Measurements from ENCODE around the gene SLC66A3.

Gene SLC66A3

DNA sequence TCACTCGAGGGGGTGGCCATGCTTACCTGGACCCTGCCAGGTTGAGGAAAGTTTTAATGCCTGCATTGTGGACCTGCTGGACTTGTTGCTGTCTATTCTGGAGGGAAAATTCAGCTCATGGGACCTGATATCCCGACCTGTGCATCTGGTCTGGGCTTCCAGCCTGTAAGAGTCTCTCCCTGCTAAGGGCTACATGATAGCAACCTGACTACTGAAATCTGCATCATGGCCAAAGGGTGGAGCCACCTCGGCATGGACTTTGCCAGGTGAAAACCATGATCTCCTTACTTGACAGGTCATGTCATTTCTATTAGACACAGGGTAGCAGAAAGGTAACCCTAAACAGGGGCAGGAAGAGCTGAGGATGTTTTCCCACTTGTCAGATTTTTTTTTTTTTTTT is 12.9 kb upstream of the SLC66A3 start:
- H3K4me1 ChIP-seq = no peaks in the 10 kb centered on the region
- 0 out of 2 replicates have a peak, but pooled peaks cover 6% of the 10 kb centered on the region for H3K27me3 ChIP-seq
- no peaks in the 10 kb centered on the region for H3K36me3 ChIP-seq
- no peak overlapping the region for H3K4me3 ChIP-seq (ENCODE audit: low read depth, low read length)
- H3K9me3 ChIP-seq = no peaks in the 10 kb centered on the region
- DNase-seq = no peak
- TF ChIP-seq, protein P1, sequence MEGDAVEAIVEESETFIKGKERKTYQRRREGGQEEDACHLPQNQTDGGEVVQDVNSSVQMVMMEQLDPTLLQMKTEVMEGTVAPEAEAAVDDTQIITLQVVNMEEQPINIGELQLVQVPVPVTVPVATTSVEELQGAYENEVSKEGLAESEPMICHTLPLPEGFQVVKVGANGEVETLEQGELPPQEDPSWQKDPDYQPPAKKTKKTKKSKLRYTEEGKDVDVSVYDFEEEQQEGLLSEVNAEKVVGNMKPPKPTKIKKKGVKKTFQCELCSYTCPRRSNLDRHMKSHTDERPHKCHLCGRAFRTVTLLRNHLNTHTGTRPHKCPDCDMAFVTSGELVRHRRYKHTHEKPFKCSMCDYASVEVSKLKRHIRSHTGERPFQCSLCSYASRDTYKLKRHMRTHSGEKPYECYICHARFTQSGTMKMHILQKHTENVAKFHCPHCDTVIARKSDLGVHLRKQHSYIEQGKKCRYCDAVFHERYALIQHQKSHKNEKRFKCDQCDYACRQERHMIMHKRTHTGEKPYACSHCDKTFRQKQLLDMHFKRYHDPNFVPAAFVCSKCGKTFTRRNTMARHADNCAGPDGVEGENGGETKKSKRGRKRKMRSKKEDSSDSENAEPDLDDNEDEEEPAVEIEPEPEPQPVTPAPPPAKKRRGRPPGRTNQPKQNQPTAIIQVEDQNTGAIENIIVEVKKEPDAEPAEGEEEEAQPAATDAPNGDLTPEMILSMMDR (IDR thresholded peaks at IDR 0.05; ENCODE audit: low read depth, low read length) = no peak

GRCh38 chr2:11142987-11143386 is 12.3 kb upstream of the SLC66A3 start:
- no peaks in the 10 kb centered on the region for H3K36me3 ChIP-seq
- H3K27me3 ChIP-seq = 0 out of 2 replicates have a peak, but pooled peaks cover 6% of the 10 kb centered on the region
- H3K4me1 ChIP-seq = no peaks in the 10 kb centered on the region
- H3K4me3 ChIP-seq (ENCODE audit: low read depth, low read length) = no peak overlapping the region
- TF ChIP-seq, protein P1 (IDR thresholded peaks at IDR 0.05; ENCODE audit: low read depth, low read length) = no peak
- DNase-seq = no peak
- no peaks in the 10 kb centered on the region for H3K9me3 ChIP-seq

DNA sequence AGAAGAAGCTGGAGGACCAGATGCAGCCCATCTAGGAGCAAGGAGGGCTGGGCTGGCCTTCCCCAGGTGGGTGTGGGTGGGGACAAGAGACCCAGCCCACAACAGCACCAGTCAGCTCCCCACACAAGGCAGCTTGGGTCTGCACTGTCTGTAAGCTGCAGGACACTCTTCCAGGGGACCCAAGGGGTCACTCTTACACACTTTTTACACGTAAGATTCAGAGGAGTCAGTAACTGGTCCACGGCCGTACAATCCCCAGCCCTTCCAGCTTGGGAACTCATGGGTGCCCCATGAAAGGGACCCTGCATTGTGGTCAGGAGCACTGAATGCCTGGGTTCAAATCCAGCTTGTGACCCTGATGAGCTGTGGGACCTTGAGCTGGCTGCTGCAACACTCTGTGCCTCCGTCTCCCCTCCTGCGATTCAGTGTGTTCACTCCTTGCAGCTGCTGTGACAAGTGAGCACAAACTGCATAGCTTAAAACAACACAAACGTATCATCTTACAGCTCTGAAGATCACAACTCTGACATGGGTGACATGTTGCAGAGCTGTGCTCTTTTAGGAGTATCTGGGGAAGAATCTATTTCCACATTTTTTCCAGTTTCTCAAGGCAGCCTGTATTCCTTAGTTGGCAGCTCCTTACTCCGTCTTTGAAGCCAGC is 11.1 kb upstream of the SLC66A3 start:
- Histone ChIP-seq H3K36me3 (no peaks in the 10 kb centered on the region), H3K4me3 (ENCODE audit: low read depth, low read length) (no peak overlapping the region), H3K27me3 (0 out of 2 replicates have a peak, but pooled peaks cover 6% of the 10 kb centered on the region), H3K4me1 (no peaks in the 10 kb centered on the region), H3K9me3 (no peaks in the 10 kb centered on the region)
- no peak for DNase-seq
- TF ChIP-seq, protein P1 (IDR thresholded peaks at IDR 0.05; ENCODE audit: low read depth, low read length) = no peak

DNA sequence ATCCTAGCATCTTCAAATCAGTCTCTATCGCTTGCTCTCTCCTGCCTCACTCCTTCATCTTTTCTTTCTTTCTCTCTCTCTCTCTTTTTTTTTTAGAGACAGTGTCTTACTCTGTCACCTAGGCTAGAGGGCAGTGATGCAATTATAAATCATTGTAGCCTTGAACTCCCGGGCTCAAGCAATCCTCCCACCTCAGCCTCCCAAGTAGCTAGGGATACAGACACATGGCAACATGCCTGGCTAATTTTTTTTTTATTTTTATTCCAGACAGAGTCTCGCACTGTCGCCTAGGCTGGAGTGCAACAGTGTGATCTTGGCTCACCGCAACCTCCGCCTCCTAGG is 10.6 kb upstream of the SLC66A3 start:
- H3K4me1 ChIP-seq = no peaks in the 10 kb centered on the region
- H3K4me3 ChIP-seq (ENCODE audit: low read depth, low read length) = no peak overlapping the region
- TF ChIP-seq, protein P1 (IDR thresholded peaks at IDR 0.05; ENCODE audit: low read depth, low read length) = no peak
- H3K9me3 ChIP-seq = no peaks in the 10 kb centered on the region
- no peaks in the 10 kb centered on the region for H3K36me3 ChIP-seq
- 0 out of 2 replicates have a peak, but pooled peaks cover 6% of the 10 kb centered on the region for H3K27me3 ChIP-seq
- DNase-seq = no peak

DNA sequence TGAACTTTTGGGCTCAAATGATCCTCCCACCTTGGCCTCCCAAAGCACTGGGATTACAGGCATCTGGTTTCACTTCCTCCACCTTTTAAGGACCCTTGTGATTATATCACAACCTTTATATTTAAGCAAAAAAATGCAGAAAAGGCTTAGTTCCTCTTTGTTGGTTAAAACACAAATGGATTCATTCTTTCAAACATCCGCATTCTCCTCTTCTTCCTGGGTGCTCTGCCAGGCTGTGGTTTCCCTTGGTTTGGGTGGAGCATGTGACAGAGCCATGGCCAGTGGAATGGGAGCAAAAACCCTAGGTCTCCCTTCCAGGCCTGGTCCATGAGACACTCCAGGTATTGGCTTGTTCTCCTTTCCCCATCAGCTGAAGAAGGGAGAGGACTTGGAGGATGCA is 9.9 kb upstream of the SLC66A3 start:
- TF ChIP-seq, protein P1 (IDR thresholded peaks at IDR 0.05; ENCODE audit: low read depth, low read length) = no peak
- no peaks in the 10 kb centered on the region for H3K36me3 ChIP-seq
- 0 out of 2 replicates have a peak, but pooled peaks cover 6% of the 10 kb centered on the region for H3K27me3 ChIP-seq
- H3K9me3 ChIP-seq = no peaks in the 10 kb centered on the region
- no peaks in the 10 kb centered on the region for H3K4me1 ChIP-seq
- no peak for DNase-seq
- no peak overlapping the region for H3K4me3 ChIP-seq (ENCODE audit: low read depth, low read length)

GRCh38 chr2:11146076-11146475 is 9.2 kb upstream of the SLC66A3 start:
- TF ChIP-seq, protein P1 (IDR thresholded peaks at IDR 0.05; ENCODE audit: low read depth, low read length) = no peak
- no peak for DNase-seq
- no peaks in the 10 kb centered on the region for H3K9me3 ChIP-seq
- H3K27me3 ChIP-seq = 0 out of 2 replicates have a peak, but pooled peaks cover 6% of the 10 kb centered on the region
- no peaks in the 10 kb centered on the region for H3K4me1 ChIP-seq
- no peak overlapping the region for H3K4me3 ChIP-seq (ENCODE audit: low read depth, low read length)
- H3K36me3 ChIP-seq = no peaks in the 10 kb centered on the region

All from BE2C (cell line).